Prostate gland (tissue), 2 donors: Measurements from ENCODE around the gene CRYM. TPM values are rescaled to one million over a fixed set of nuclear protein-coding genes. Genes with fewer than 3 reads are reported as not detected.

Experiments used
- DNase-seq: peaks from one replicate; pipeline ENCODE4 v3.0.0-alpha.2; 2019; ENCODE audit warnings: low spot score
- H3K27ac ChIP-seq, 2 donors: fragments of 200-600 bp; sonication (generic); 2 replicates each; pipeline ENCODE4 v1.5.1; 2017 to 2019
- H3K27me3 ChIP-seq: fragments of 200-600 bp; sonication (generic); replicated peaks from 2 replicates; pipeline ENCODE4 v1.5.1; 2019; ENCODE audit not compliant: insufficient read depth
- H3K36me3 ChIP-seq, 2 donors: fragments of 200-600 bp; sonication (generic); 1 replicate in 1 of 2; 2 replicates in 1 of 2; pipeline versions ENCODE4 v1.5.1 to v1.8.1; 2017 to 2019
- H3K4me1 ChIP-seq: fragments of 200-600 bp; sonication (generic); replicated peaks from 2 replicates; pipeline ENCODE4 v1.5.1; 2019
- H3K4me3 ChIP-seq, 2 donors: fragments of 200-600 bp; sonication (generic); 2 replicates each; pipeline ENCODE4 v1.5.1; 2017 to 2019
- H3K9me3 ChIP-seq: fragments of 200-600 bp; sonication (generic); 2 replicates; pipeline ENCODE4 v1.5.1; 2017
- CTCF ChIP-seq, 4 experiments: fragments of 200-600 bp in 2 of 4; fragments of 450-650 bp in 2 of 4; sonication (generic) in 2 of 4; IDR thresholded peaks; 1 replicate in 3 of 4; 2 replicates in 1 of 4; pipeline ENCODE4 v1.5.1; 2016 to 2019; ENCODE audit warnings: antibody characterized with exemption in 4 of 4, mild to moderate bottlenecking in 2 of 4, moderate library complexity in 2 of 4
- POLR2A ChIP-seq: fragments of 450-650 bp; IDR thresholded peaks from one replicate; pipeline ENCODE4 v1.6.1; 2016; ENCODE audit warnings: antibody characterized with exemption, mild to moderate bottlenecking
- POLR2AphosphoS5 ChIP-seq: sonication (generic); formaldehyde crosslinking; IDR thresholded peaks from one replicate; pipeline ENCODE4 v1.6.1; 2017; ENCODE audit warnings: antibody characterized with exemption
- WGBS: methylation state at CpG from one replicate; pipeline ENCODE4 v1.1.5; 2018; 5-methylcytosine and 5-hydroxymethylcytosine counted together
- intact Hi-C: fragments of 100-400 bp; cut with DNase I; formaldehyde crosslinking; loops from one replicate; pipeline ENCODE4 v1.14.2; 2022
- total RNA-seq, 2 donors: library from RNA; depleted of rRNA; stranded (reverse); fragments of >200 nt; gene quantifications; one replicate each; pipeline ENCODE4 v1.1.0, GENCODE V29; 2016

The CRYM gene
- total RNA-seq, 2 donors from 2014 or later = 44.3 to 59.5 TPM

DNA sequence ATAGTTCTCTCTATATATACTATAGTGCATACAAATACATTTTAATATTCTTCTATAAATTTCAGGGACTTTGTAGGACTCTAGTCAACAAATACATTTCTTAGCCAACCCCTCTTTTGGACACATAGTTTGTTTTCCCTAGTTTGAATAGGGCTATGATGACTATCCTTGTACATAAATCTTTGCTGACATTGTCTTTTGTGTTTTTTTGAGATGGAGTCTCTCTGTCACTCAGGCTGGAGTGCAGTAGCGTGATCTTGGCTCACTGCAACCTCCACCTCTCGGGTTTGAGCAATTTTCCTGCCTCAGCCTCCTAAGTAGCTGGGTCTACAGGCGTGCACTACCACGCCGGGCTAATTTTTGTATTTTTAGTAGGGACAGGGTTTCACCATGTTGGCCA, 41.3 kb downstream of the CRYM start:
- intact Hi-C loops = no loop called here

DNA sequence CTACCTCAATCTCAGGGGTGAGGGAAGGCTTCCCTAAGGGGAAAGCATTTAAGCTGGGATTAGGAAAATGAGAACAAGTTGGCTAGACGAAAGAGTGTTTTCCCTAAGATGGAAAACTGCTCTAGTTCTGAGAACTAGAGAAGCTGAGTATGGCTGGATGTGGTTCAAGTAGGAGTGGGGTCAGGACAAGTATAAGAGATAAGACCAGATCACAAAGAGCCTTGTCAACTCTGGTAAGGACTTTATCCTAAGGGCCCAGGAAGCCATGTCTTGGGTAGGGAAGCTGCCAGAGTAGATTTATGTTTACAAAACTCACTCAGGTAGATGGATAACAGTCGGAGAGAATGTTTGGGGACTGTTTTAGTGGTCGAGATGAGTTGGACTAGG, 42.9 kb downstream of the CRYM start:
- H3K4me3 ChIP-seq = no peak overlapping the region
- H3K27me3 ChIP-seq = no peaks in the 10 kb centered on the region
- WGBS = 86% methylated on average over 3 of the region's 3 CpGs
- TF ChIP-seq POLR2A = no peak
- no peak for TF ChIP-seq POLR2AphosphoS5
- intact Hi-C loops = no loop called here
- no peak for DNase-seq
- H3K4me1 ChIP-seq = no peaks in the 10 kb centered on the region
- H3K36me3 ChIP-seq = no peaks in the 10 kb centered on the region
- no peaks in the 10 kb centered on the region for H3K9me3 ChIP-seq
- H3K27ac ChIP-seq = no peak overlapping the region

More for the DNA sequence above, 41.3 kb downstream of the CRYM start:
- WGBS = 93% methylated on average over 5 of the region's 5 CpGs
- TF ChIP-seq POLR2AphosphoS5 = no peak
- Histone ChIP-seq H3K4me3 (no peak overlapping the region), H3K4me1 (no peaks in the 10 kb centered on the region), H3K9me3 (no peaks in the 10 kb centered on the region), H3K27ac (no peak overlapping the region), H3K27me3 (no peaks in the 10 kb centered on the region), H3K36me3 (no peaks in the 10 kb centered on the region)
- DNase-seq = no peak

GRCh38 chr16:21233521-21234150, 44.5 kb downstream of the CRYM start, which contains the start of gene ANKS4B:
ANKS4B (plus strand) TSS chr16:21233699; CDS start chr16:21233738, 39 bp downstream.
- Histone ChIP-seq H3K9me3 (no peaks in the 10 kb centered on the region), H3K4me1 (no peaks in the 10 kb centered on the region), H3K27ac (no peak within 1 kb of the TSS), H3K27me3 (no peaks in the 10 kb centered on the region), H3K36me3 (no peaks in the 10 kb centered on the region), H3K4me3 (no peak within 1 kb of the TSS)
- 73% methylated on average over 11 of the region's 11 CpGs for WGBS
- TF ChIP-seq POLR2A (no peak), CTCF (IDR thresholded peaks at IDR 0.05) (no peak), POLR2AphosphoS5 (no peak)
- intact Hi-C loops = no loop called here
- DNase-seq = no peak

- Histone ChIP-seq H3K9me3 (no peaks in the 10 kb centered on the region), H3K27me3 (no peaks in the 10 kb centered on the region), H3K36me3 (no peaks in the 10 kb centered on the region), H3K27ac (no peak overlapping the region), H3K4me1 (no peaks in the 10 kb centered on the region), H3K4me3 (no peak overlapping the region)
- WGBS = 97% methylated on average over 1 of the region's 1 CpG
- no peak for TF ChIP-seq POLR2A
- TF ChIP-seq CTCF (IDR thresholded peaks at IDR 0.05) = no peak
- TF ChIP-seq POLR2AphosphoS5 = no peak
- no peak for DNase-seq
- intact Hi-C loops = no loop called here
These were observed 45.0 kb downstream of the CRYM start for GRCh38 chr16:21233045-21233520.

- no peak for DNase-seq
- intact Hi-C loops = no loop called here
- H3K36me3 ChIP-seq = no peaks in the 10 kb centered on the region
- H3K4me3 ChIP-seq = no peak overlapping the region
- H3K27me3 ChIP-seq = no peaks in the 10 kb centered on the region
- H3K27ac ChIP-seq = no peak overlapping the region
- 89% methylated on average over 2 of the region's 2 CpGs for WGBS
- no peaks in the 10 kb centered on the region for H3K9me3 ChIP-seq
- TF ChIP-seq CTCF (IDR thresholded peaks at IDR 0.05) (no peak), POLR2A (no peak), POLR2AphosphoS5 (no peak)
- no peaks in the 10 kb centered on the region for H3K4me1 ChIP-seq
These were observed 49.7 kb downstream of the CRYM start for GRCh38 chr16:21228361-21228872.

- intact Hi-C loops = no loop called here
- no peak overlapping the region for H3K4me3 ChIP-seq
- no peak for TF ChIP-seq CTCF (IDR thresholded peaks at IDR 0.05)
- no peak for TF ChIP-seq POLR2AphosphoS5
- no peak for TF ChIP-seq POLR2A
- H3K9me3 ChIP-seq = no peaks in the 10 kb centered on the region
- no peak overlapping the region for H3K27ac ChIP-seq
- DNase-seq = no peak
- no peaks in the 10 kb centered on the region for H3K36me3 ChIP-seq
- peaks cover 3% of the 10 kb centered on the region for H3K4me1 ChIP-seq
- no peaks in the 10 kb centered on the region for H3K27me3 ChIP-seq
These were observed 50.2 kb downstream of the CRYM start for GRCh38 chr16:21227866-21228265.
